Dedifferentiated amniotic fluid mesenchymal stem cell (primary cell): ENCODE data around the gene AKAP13.
"Not testable (repeated sequence)": the region's sequence is repeated elsewhere in the genome, so short reads cannot be mapped to it uniquely, and the experiment has no call there.

Source experiments
- DNase-seq: peaks from one replicate; pipeline ENCODE4 v3.0.0-alpha.2; 2016; ENCODE audit errors: extremely low spot score

The AKAP13 gene

DNA sequence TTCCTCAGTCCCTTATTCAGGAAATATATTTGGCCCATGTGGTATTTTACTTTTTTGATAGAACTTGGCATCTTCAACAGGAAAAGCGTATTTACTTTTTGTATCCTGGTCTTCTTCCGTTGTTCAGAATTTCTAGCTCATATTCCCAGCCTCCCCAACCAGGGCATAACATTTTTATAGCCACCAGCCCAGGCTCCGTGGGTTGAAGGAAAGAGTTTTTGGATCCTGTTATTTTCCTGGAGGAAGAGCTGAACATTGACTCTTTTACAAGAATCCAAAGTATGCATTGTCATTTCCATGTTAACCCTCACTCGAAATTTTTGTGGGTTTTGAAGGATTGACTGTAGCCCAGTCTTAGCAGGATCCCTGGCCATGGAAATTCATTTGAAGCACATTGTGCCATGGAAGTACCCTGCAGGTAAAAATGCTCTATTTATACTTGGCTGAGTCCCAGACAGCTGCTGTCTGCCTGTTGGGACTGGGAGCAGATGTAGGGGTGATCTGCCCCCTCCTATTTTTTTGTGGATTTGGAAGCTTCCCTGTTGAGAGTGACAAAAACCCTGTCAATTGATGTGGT lies 98.8 kb downstream of the AKAP13 start:
- peak; percentile 58 for DNase-seq

- no peak for DNase-seq
Observed at GRCh38 chr15:85480923-85481322, 100.5 kb downstream of the AKAP13 start.

- DNase-seq: not testable (repeated sequence)
Observed at GRCh38 chr15:85481543-85481942, 101.1 kb downstream of the AKAP13 start.

DNA sequence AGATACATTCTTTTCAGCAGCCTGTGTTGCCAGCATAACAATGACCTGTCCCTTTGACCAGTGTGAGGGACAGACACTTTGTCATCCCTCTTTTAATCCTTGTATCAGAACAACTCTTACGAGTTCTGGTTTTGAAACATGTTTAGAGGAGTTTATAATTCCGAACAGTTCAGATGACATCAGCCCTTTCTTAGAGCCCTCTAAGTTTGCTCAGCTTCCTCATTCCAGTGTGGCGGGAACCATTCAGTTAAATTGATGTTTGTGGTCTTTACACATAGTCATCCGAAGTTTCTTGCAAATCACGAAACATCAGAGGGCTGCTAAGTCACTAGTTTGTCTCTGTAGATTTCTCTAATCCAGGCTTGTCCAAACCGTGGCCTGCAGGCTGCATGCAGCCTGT lies 102.5 kb downstream of the AKAP13 start:
- DNase-seq: peak; percentile 73

DNA sequence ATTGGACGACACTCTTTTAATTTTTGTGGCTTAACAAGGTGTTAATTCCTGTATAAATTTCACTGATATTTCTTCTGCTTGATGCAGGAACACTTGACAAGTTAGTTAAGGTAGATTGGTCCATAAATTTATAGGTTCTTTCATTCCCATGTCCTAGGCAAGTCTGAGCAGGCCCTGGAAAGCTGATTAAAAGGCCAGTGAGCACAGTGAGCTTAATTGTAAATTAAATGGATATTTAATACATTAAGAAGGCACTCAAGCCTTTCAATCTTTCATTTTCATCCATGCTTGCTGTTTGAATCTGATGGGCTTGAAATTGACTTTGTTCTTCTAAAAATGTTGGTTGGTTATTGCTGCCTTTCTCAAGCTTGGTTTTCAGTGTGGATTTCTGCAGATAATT lies 103.6 kb downstream of the AKAP13 start:
- not testable (repeated sequence) for DNase-seq

- DNase-seq: not testable (repeated sequence)
Observed at GRCh38 chr15:85484923-85485322, 104.5 kb downstream of the AKAP13 start.

DNA sequence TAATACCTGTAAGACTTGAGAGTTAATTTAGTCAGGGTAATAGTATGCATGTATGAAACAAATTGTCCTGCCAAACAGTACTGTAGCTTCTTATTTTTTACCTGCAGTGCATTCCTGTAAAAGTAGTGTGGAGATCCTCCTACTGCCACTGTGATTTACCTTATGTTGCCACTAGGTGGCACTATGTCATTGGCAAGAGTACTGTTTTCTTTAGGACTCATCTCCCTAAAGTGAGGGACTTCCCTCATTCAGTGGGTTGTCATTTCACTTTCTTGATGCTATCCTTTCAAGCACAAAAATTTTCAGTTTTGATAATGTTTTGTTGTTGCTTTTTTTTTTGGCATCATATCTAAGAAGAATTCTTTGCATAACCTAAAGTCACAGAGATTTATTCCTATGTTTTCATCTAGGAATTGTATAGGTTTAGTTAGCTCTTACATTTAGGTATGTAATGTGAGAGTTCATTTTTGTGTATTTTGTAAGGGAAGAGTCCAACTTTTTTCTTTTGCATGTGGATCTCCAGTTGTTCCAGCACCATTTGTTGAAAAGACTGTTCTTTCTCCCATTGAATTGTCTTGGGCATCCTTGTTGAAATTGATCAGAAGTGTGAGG lies 105.7 kb downstream of the AKAP13 start:
- DNase-seq: peak; percentile 73

- not testable (repeated sequence) for DNase-seq
Observed at GRCh38 chr15:85487796-85488195, 107.4 kb downstream of the AKAP13 start.

DNA sequence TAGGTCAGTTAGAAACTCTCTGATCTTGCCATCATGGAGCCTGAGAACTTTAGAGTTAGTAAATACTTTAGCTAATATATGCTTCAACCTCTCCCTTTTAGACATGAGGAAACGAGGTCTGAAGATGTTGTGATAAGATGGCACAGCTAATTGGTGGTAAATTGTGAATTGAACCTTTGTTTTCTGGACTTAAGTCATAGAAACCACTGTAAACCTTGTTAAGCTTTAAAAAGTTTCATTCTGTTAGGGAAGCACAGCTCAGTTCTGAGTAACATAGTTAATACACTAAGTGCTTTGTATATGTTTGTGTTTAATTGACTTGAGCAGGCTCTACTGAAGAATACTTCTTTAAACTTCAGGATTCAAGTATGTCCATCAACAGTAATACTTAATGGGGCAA lies 108.6 kb downstream of the AKAP13 start:
- DNase-seq: no peak

- no peak for DNase-seq
Observed at GRCh38 chr15:85489773-85490493, 109.5 kb downstream of the AKAP13 start.

GRCh38 chr15:85490856-85491255 lies 110.5 kb downstream of the AKAP13 start:
- DNase-seq: no peak

DNA sequence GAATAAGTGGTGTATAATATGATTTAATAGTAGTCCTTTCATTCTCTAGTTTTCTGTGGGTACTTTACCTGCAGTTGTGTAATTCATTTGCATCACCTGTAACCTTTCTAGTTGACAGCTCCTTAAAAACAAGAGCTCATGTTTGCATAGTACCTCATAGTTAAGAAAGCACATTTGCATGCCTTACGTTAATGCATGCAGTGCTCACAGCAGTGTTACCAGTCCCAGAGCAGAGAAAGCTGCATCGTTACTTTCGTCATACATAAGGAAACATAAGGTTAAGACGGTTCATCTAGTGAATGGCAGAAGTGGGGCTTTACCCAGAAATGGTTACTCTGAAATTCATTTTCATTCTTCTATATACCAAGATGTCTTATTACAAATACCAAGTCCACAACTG lies 111.3 kb downstream of the AKAP13 start:
- DNase-seq: no peak

- DNase-seq: no peak
Observed at GRCh38 chr15:85492406-85492805, 112.0 kb downstream of the AKAP13 start.

DNA sequence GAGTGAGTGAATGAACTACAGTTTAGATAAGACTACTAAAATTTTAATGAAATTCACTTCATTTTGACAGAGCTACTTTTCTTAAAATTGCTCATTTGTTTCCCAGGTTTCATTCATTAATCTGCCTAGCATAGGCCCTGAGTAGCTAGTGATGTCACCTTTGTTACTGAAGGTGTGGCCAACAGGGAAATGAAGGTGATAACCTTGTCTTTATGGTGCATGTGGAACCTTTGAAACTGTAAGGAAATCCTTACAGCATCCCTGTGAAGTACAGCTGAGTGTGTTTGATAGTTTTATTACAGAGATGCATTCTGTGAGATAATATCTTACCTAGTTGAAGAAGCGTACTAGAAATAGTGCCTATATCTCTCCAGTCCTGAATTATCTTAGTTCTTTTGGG lies 112.9 kb downstream of the AKAP13 start:
- no peak for DNase-seq

DNA sequence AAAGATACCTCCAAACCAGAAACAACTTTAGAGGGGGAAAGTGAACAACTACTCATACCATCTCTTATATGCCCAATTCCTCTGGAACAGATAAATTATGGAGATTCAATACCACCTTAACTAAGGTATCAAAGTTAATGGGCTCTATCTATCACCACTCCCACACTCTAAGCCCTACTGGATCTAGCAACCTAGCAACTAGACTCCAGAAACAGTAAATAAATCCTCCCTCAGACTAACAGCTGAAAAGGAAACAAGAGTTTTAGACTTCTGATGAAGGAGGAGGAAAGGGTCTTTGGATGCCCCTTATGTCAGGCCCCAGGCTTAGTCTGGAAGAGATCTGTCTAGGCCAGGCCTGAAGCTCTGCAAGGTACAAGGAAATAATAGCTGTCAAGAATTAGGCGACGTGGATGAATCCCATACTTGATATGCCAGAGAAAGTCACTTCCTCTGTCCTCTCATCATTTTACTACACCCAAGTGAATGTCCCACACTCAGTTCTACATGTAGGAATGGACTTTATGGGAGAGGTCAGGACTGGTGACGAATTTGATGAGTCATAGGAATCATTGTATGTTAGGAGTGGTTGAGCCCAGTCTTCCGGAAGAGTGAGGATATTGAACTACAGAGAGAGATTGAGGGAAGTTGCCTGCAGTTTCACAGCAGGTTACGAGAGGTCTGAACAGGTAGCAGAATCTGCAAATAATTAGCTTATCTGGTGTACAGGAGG lies 113.8 kb downstream of the AKAP13 start:
- DNase-seq: peak; percentile 42

DNA sequence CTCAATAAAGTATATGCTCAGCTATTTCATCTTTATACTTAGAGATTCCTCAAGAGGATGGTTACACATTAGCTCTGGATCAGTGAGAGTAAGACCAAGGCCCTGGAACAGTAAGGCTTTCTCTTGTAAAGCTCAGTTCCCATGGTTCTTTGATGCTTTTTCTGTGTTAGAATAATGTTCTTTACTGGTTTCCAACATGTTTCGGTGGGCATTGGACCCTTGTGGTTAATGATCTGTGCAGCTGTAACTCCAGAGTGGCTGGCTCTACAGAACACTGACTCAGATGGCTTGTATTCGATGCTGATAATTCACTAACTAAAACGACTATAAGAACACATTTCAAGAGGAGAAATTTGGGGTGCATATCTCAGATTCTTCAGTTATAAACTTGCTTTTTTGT lies 114.7 kb downstream of the AKAP13 start:
- no peak for DNase-seq

GRCh38 chr15:85495544-85495943 lies 115.1 kb downstream of the AKAP13 start:
- DNase-seq: no peak

DNA sequence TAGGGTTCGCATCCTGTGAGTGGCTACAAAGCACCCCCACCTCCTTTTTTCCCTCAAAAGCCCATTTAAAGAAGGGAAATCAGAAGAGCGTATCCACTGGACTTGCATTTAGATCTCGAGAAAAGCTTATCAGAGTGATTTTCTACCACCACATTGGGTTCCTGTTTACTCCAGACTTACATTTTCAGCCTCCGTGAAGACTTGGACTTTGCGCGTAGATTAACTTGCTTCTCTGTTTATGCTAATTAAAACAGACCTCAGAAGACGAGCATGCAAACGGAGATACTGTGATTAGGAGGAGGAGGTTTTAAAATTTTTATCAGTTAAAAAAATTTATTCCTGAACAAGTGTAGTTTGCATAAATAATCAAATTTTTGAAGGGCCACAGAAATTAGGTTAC lies 115.7 kb downstream of the AKAP13 start:
- no peak for DNase-seq

DNA sequence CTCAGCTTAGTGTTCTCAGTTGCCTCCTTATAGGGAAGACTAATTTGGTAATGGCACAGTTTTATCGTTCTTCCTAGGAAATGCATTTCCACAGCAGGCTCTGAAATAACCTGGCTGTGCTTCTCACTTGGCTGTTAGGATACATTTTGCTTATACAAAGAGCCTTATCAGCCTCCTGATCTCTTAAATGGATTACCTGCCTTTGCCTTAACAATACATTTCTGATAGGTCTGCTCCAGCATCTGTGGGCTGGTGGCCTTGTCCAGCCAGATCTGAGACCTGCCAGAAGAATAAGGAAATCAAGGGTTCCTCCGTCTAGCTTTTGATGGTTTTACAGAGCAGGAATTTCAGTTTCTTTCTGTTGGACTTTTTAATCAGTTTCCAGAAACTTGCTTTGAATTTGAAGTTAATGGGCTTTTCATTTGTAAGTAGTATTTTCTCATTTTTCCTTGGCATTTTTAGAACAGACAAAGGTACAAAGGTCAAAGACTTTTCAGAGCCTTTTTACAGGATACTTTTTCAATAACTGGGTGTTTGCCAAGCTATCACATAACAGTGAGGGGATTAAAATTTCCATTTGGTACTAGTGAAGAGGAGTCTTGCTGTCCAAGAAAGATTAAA lies 116.3 kb downstream of the AKAP13 start:
- no peak for DNase-seq

GRCh38 chr15:85497172-85497569 lies 116.8 kb downstream of the AKAP13 start:
- DNase-seq: no peak

- no peak for DNase-seq
Observed at GRCh38 chr15:85498471-85498870, 118.1 kb downstream of the AKAP13 start.

DNA sequence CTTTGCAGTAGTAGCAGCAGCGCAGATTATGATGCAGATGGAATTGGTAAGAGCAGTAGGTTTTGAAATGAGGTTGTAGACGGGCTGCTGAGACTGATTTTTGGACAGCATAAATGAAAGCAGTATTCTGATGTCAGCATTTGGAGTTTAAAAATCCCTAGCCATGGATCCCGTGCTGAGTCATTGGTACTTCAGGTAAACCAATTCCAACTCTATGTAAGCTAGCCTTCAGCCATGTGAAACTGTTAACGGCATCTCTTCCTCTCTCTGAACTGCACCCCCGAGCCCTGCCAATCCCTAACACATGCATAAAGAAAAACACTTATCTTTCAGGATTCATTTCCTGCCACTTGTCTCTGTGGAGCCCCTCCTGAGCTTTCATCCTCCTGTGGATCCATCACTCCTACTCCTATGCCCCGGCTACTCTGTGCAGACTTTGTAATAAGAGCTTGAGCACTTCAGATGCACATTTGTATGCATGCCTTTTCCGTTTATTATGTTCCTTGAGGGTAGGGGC lies 119.0 kb downstream of the AKAP13 start:
- no peak for DNase-seq
